Caco-2 (cell line): ENCODE data around the gene H1-8. TPM values are rescaled to one million over a fixed set of nuclear protein-coding genes. Genes with fewer than 3 reads are reported as not detected.

Source experiments
- BruUV-seq: library from RNA; stranded (reverse); fragments of 400-500 nt; replicated peaks from 2 replicates; lab custom pipeline; 2021; lab: Mats Ljungman, UMichigan
- CTCF ChIA-PET: fragments of 300-600 bp; sonication (Branson Sonifier 250); formaldehyde crosslinking; loops from one replicate; lab custom pipeline; 2022; ENCODE audit warnings: antibody characterized with exemption; lab: Charles Lee
- POLR2A ChIA-PET: fragments of 300-600 bp; sonication (Branson Sonifier 250); formaldehyde crosslinking; loops from one replicate; lab custom pipeline; 2022; ENCODE audit warnings: antibody characterized with exemption; lab: Charles Lee
- DNase-seq, 2 experiments: peaks; one replicate each; pipeline versions ENCODE4 v3.0.0 to v3.0.0-alpha.2; 2020 to 2022
- H3K27me3 ChIP-seq: replicated peaks from 2 replicates; pipeline ENCODE4 v1.6.0; 2011; ENCODE audit warnings: low read length; ENCODE audit not compliant: control insufficient read depth, insufficient read depth
- H3K36me3 ChIP-seq: 2 replicates; pipeline ENCODE4 v1.5.1; 2011; ENCODE audit warnings: low read length; ENCODE audit not compliant: control insufficient read depth, insufficient read depth
- H3K4me1 ChIP-seq: fragments of 250-450 bp; sonication (Bioruptor Pico); 2 replicates; pipeline ENCODE4 v1.5.1; 2020; ENCODE audit warnings: mild to moderate bottlenecking
- H3K4me3 ChIP-seq: 2 replicates; pipeline ENCODE4 v1.5.1; 2011; ENCODE audit warnings: low read depth, mild to moderate bottlenecking, control low read depth, low read length
- H3K9me3 ChIP-seq: fragments of 250-450 bp; sonication (Bioruptor Pico); 2 replicates; pipeline ENCODE4 v1.5.1; 2020; ENCODE audit warnings: mild to moderate bottlenecking, moderate library complexity
- H3K27ac Mint-ChIP-seq: one replicate; pipeline ENCODE4 v1.8.0; 2022; ENCODE audit warnings: mixed read lengths; ENCODE audit not compliant: unreplicated experiment
- H3K27me3 Mint-ChIP-seq: one replicate; pipeline ENCODE4 v1.8.0; 2022; ENCODE audit warnings: mixed read lengths; ENCODE audit not compliant: insufficient read depth, unreplicated experiment
- H3K36me3 Mint-ChIP-seq: one replicate; pipeline ENCODE4 v1.8.0; 2022; ENCODE audit warnings: mild to moderate bottlenecking, mixed read lengths; ENCODE audit not compliant: insufficient read depth, unreplicated experiment
- H3K4me1 Mint-ChIP-seq: one replicate; pipeline ENCODE4 v1.8.0; 2022; ENCODE audit warnings: low read depth, mixed read lengths; ENCODE audit not compliant: unreplicated experiment
- H3K4me3 Mint-ChIP-seq: one replicate; pipeline ENCODE4 v1.8.0; 2022; ENCODE audit warnings: mild to moderate bottlenecking, moderate library complexity, mixed read lengths; ENCODE audit not compliant: unreplicated experiment
- H3K9me3 Mint-ChIP-seq: one replicate; pipeline ENCODE4 v1.8.0; 2022; ENCODE audit warnings: mixed read lengths; ENCODE audit not compliant: unreplicated experiment
- intact Hi-C: fragments of 100-400 bp; cut with micrococcal nuclease; formaldehyde crosslinking; loops from one replicate; pipeline ENCODE4 v1.10.0; 2022; ENCODE audit not compliant: unreplicated experiment
- total RNA-seq: library from RNA; stranded (reverse); gene quantifications from 2 replicates; pipeline ENCODE4 v1.2.3, GENCODE V29; 2022
- TF ChIP-seq, protein P1 (sequence below), 2 experiments: fragments of 200-600 bp in 1 of 2; IDR thresholded peaks; 1 replicate in 1 of 2; 2 replicates in 1 of 2; pipeline versions ENCODE4 v1.5.1 to v1.8.0; 2011 to 2022; ENCODE audit warnings: antibody characterized with exemption in 1 of 2, control low read depth in 1 of 2, inconsistent platforms in 1 of 2, low read depth in 1 of 2, low read length in 1 of 2, mild to moderate bottlenecking in 1 of 2, moderate library complexity in 1 of 2; ENCODE audit not compliant: insufficient read depth in 1 of 2, severe bottlenecking in 1 of 2, unreplicated experiment in 1 of 2

The H1-8 gene
- total RNA-seq, 1 experiment from 2014 or later, result not detected

DNA sequence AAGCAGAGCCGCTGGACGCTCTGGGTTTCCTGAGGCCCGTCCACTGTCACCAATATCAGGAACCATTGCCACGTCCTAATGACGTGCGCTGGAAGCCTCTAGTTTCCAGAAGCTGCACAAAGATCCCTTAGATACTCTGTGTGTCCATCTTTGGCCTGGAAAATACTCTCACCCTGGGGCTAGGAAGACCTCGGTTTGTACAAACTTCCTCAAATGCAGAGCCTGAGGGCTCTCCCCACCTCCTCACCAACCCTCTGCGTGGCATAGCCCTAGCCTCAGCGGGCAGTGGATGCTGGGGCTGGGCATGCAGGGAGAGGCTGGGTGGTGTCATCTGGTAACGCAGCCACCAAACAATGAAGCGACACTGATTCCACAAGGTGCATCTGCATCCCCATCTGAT lies 11.3 kb upstream of the H1-8 start:
- BruUV-seq, result no TSS peak
- Mint-ChIP-seq H3K9me3 (no peaks in the 10 kb centered on the region), H3K36me3 (no peaks in the 10 kb centered on the region), H3K27ac (no peak overlapping the region), H3K4me1 (peaks cover 11% of the 10 kb centered on the region), H3K27me3 (no peaks in the 10 kb centered on the region), H3K4me3 (no peak overlapping the region)
- Histone ChIP-seq H3K27me3 (no peaks in the 10 kb centered on the region), H3K36me3 (no peaks in the 10 kb centered on the region), H3K4me1 (peaks cover 24% of the 10 kb centered on the region), H3K9me3 (no peaks in the 10 kb centered on the region), H3K4me3 (no peak overlapping the region)
- POLR2A ChIA-PET, result no interaction called here
- no peak for DNase-seq
- CTCF ChIA-PET, result no interaction called here
- intact Hi-C loops, result no loop called here
- TF ChIP-seq, protein P1, sequence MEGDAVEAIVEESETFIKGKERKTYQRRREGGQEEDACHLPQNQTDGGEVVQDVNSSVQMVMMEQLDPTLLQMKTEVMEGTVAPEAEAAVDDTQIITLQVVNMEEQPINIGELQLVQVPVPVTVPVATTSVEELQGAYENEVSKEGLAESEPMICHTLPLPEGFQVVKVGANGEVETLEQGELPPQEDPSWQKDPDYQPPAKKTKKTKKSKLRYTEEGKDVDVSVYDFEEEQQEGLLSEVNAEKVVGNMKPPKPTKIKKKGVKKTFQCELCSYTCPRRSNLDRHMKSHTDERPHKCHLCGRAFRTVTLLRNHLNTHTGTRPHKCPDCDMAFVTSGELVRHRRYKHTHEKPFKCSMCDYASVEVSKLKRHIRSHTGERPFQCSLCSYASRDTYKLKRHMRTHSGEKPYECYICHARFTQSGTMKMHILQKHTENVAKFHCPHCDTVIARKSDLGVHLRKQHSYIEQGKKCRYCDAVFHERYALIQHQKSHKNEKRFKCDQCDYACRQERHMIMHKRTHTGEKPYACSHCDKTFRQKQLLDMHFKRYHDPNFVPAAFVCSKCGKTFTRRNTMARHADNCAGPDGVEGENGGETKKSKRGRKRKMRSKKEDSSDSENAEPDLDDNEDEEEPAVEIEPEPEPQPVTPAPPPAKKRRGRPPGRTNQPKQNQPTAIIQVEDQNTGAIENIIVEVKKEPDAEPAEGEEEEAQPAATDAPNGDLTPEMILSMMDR (IDR thresholded peaks at IDR 0.05; ENCODE audit: insufficient read depth in 1 of 2, low read depth in 1 of 2, low read length in 1 of 2, severe bottlenecking in 1 of 2, unreplicated experiment in 1 of 2), result no peak

DNA sequence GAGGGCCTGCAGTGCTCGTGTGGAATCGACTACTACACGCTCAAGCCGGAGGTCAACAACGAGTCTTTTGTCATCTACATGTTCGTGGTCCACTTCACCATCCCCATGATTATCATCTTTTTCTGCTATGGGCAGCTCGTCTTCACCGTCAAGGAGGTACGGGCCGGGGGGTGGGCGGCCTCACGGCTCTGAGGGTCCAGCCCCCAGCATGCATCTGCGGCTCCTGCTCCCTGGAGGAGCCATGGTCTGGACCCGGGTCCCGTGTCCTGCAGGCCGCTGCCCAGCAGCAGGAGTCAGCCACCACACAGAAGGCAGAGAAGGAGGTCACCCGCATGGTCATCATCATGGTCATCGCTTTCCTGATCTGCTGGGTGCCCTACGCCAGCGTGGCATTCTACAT lies 10.7 kb upstream of the H1-8 start:
- H3K9me3 Mint-ChIP-seq, result no peaks in the 10 kb centered on the region
- CTCF ChIA-PET, result no interaction called here
- no peak overlapping the region for H3K4me3 Mint-ChIP-seq
- TF ChIP-seq, protein P1 (IDR thresholded peaks at IDR 0.05; ENCODE audit: insufficient read depth in 1 of 2, low read depth in 1 of 2, low read length in 1 of 2, severe bottlenecking in 1 of 2, unreplicated experiment in 1 of 2), result no peak
- Histone ChIP-seq H3K4me1 (peaks cover 24% of the 10 kb centered on the region), H3K4me3 (no peak overlapping the region), H3K36me3 (no peaks in the 10 kb centered on the region), H3K9me3 (no peaks in the 10 kb centered on the region), H3K27me3 (no peaks in the 10 kb centered on the region)
- H3K36me3 Mint-ChIP-seq, result no peaks in the 10 kb centered on the region
- no peaks in the 10 kb centered on the region for H3K27me3 Mint-ChIP-seq
- BruUV-seq, result no TSS peak
- H3K27ac Mint-ChIP-seq, result no peak overlapping the region
- POLR2A ChIA-PET, result no interaction called here
- peaks cover 11% of the 10 kb centered on the region for H3K4me1 Mint-ChIP-seq
- intact Hi-C loops, result no loop called here
- no peak for DNase-seq

DNA sequence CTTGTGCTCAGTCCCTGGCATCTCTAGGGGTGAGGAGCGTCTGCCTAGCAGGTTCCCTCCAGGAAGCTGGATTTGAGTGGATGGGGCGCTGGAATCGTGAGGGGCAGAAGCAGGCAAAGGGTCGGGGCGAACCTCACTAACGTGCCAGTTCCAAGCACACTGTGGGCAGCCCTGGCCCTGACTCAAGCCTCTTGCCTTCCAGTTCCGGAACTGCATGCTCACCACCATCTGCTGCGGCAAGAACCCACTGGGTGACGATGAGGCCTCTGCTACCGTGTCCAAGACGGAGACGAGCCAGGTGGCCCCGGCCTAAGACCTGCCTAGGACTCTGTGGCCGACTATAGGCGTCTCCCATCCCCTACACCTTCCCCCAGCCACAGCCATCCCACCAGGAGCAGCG lies 9.6 kb upstream of the H1-8 start:
- H3K9me3 Mint-ChIP-seq, result no peaks in the 10 kb centered on the region
- BruUV-seq, result no TSS peak
- intact Hi-C loops, result no loop called here
- CTCF ChIA-PET, result no interaction called here
- H3K27me3 Mint-ChIP-seq, result no peaks in the 10 kb centered on the region
- peaks cover 24% of the 10 kb centered on the region for H3K4me1 ChIP-seq
- no peak overlapping the region for H3K4me3 Mint-ChIP-seq
- no peaks in the 10 kb centered on the region for H3K27me3 ChIP-seq
- H3K4me1 Mint-ChIP-seq, result peaks cover 11% of the 10 kb centered on the region
- no peak for DNase-seq
- no peak overlapping the region for H3K27ac Mint-ChIP-seq
- TF ChIP-seq, protein P1 (IDR thresholded peaks at IDR 0.05; ENCODE audit: insufficient read depth in 1 of 2, low read depth in 1 of 2, low read length in 1 of 2, severe bottlenecking in 1 of 2, unreplicated experiment in 1 of 2), result no peak
- H3K36me3 ChIP-seq, result no peaks in the 10 kb centered on the region
- POLR2A ChIA-PET, result no interaction called here
- H3K9me3 ChIP-seq, result no peaks in the 10 kb centered on the region
- no peak overlapping the region for H3K4me3 ChIP-seq
- no peaks in the 10 kb centered on the region for H3K36me3 Mint-ChIP-seq
